ENCODE measurements around the gene PSMF1. TPM values are rescaled to one million over a fixed set of nuclear protein-coding genes. Genes with fewer than 3 reads are reported as not detected.

Gene PSMF1
- total and polyA plus RNA-seq, 2 of the 4 experiments (the other 2 are of a cell fraction) = 93.6 to 109 TPM

DNA sequence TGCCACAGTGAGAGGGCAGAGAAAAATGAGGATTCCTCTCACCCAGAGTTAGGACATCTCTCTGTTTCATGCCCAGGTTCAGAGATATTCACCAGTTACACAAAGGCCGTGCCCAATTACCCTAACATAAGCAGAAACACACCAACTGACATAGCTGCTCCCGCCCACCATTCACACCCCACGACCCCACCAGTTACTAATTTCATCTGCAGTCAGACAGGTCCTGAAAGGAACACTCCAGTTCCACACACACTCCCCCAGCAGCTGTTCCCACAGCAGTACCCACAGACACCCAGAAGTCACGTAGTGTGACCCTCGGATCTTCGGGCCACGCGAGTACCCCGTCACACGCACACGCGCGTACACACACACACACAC is 65.8 kb downstream of the PSMF1 start:
- WGBS, 2 experiments (ENCODE audit: extremely low coverage in 2 of 2, insufficient read length in 1 of 2) = no CpG with 5 or more reads among the region's 13 CpGs
- Histone ChIP-seq H3K4me1 (ENCODE audit: control insufficient read depth, insufficient read depth, low read length) (no peaks in the 10 kb centered on the region), H3K9ac (ENCODE audit: low read depth, low read length) (no peak overlapping the region), H3K18ac (ENCODE audit: low read depth, low read length) (no peak overlapping the region), H3K4me2 (ENCODE audit: low read depth, low read length) (no peak overlapping the region), H3K79me1 (ENCODE audit: low read depth in 1 of 2, low read length in 2 of 2) (no peaks in the 10 kb centered on the region), H3K4ac (ENCODE audit: low read depth, low read length) (no peak overlapping the region), H4K5ac (ENCODE audit: low read depth, low read length) (no peak overlapping the region), H3K36me3 (ENCODE audit: control insufficient read depth, insufficient read depth, low read length) (no peaks in the 10 kb centered on the region), H2BK15ac (ENCODE audit: low read depth, low read length) (no peak overlapping the region), H2AK9ac (replicated peaks; ENCODE audit: low read depth, low read length, poor library complexity) (no peak overlapping the region), H3K23ac (ENCODE audit: low read depth, low read length) (no peak overlapping the region), H3K9me1 (ENCODE audit: insufficient read depth, low read length) (peaks cover 3% of the 10 kb centered on the region; the same call in 1 of the 2 replicates), H3K4me3 (ENCODE audit: insufficient read depth, low read depth, low read length) (no peak overlapping the region), H4K20me1 (ENCODE audit: insufficient read depth, low read length) (no peaks in the 10 kb centered on the region; the same call in 1 of the 2 replicates), H3K27me3 (ENCODE audit: control insufficient read depth, insufficient read depth, low read length) (peaks cover 46% of the 10 kb centered on the region), H3K9me3 (ENCODE audit: control insufficient read depth, insufficient read depth, low read length) (no peaks in the 10 kb centered on the region), H3K14ac (replicated peaks; ENCODE audit: low read depth, low read length) (no peak overlapping the region), H3K27ac (ENCODE audit: insufficient read depth, low read length) (no peak overlapping the region), H2BK5ac (ENCODE audit: low read depth, low read length, poor library complexity, severe bottlenecking) (no peak overlapping the region), H2BK120ac (ENCODE audit: low read depth, low read length) (no peak overlapping the region), H2AFZ (replicated peaks; ENCODE audit: low read length, poor library complexity) (no peak overlapping the region), H4K91ac (ENCODE audit: insufficient read depth, low read depth, low read length) (no peak overlapping the region), H2AK5ac (ENCODE audit: low read depth, low read length) (no peak overlapping the region), H3K56ac (ENCODE audit: extremely low read depth, insufficient read depth, low read length) (no peak overlapping the region), H2BK20ac (ENCODE audit: low read depth, low read length) (no peak overlapping the region), H4K8ac (ENCODE audit: low read depth in 2 of 2, low read length in 2 of 2) (no peak overlapping the region)
- ATAC-seq (ENCODE audit: low read depth) (no peak), DNase-seq (no peak)
- TF ChIP-seq MAZ (IDR thresholded peaks at IDR 0.05; ENCODE audit: borderline replicate concordance, low read depth, low read length) = no peak
- no peak for TF ChIP-seq MAFK (IDR thresholded peaks at IDR 0.05; ENCODE audit: low read depth, low read length)
- TF ChIP-seq CHD1 (IDR thresholded peaks at IDR 0.05; ENCODE audit: low read depth, low read length) = no peak
- TF ChIP-seq, protein P1, sequence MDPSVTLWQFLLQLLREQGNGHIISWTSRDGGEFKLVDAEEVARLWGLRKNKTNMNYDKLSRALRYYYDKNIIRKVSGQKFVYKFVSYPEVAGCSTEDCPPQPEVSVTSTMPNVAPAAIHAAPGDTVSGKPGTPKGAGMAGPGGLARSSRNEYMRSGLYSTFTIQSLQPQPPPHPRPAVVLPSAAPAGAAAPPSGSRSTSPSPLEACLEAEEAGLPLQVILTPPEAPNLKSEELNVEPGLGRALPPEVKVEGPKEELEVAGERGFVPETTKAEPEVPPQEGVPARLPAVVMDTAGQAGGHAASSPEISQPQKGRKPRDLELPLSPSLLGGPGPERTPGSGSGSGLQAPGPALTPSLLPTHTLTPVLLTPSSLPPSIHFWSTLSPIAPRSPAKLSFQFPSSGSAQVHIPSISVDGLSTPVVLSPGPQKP (IDR thresholded peaks at IDR 0.05; ENCODE audit: borderline replicate concordance, low read depth, low read length) = no peak
- TF ChIP-seq RAD21 (IDR thresholded peaks at IDR 0.05; ENCODE audit: low read length) = no peak
- TF ChIP-seq BHLHE40 (IDR thresholded peaks at IDR 0.05; ENCODE audit: low read depth, low read length) = no peak
- TF ChIP-seq, protein P2, sequence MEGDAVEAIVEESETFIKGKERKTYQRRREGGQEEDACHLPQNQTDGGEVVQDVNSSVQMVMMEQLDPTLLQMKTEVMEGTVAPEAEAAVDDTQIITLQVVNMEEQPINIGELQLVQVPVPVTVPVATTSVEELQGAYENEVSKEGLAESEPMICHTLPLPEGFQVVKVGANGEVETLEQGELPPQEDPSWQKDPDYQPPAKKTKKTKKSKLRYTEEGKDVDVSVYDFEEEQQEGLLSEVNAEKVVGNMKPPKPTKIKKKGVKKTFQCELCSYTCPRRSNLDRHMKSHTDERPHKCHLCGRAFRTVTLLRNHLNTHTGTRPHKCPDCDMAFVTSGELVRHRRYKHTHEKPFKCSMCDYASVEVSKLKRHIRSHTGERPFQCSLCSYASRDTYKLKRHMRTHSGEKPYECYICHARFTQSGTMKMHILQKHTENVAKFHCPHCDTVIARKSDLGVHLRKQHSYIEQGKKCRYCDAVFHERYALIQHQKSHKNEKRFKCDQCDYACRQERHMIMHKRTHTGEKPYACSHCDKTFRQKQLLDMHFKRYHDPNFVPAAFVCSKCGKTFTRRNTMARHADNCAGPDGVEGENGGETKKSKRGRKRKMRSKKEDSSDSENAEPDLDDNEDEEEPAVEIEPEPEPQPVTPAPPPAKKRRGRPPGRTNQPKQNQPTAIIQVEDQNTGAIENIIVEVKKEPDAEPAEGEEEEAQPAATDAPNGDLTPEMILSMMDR (conservative IDR thresholded peaks at IDR 0.05; ENCODE audit: low read depth, low read length) = no peak
- no peak for TF ChIP-seq SMC3 (IDR thresholded peaks at IDR 0.05; ENCODE audit: low read depth, low read length)
- no peak for TF ChIP-seq MXI1 (IDR thresholded peaks at IDR 0.05; ENCODE audit: borderline replicate concordance, low read depth, low read length)
- TF ChIP-seq RCOR1 (IDR thresholded peaks at IDR 0.05; ENCODE audit: insufficient replicate concordance, low read length) = no peak
- TF ChIP-seq, protein P3, sequence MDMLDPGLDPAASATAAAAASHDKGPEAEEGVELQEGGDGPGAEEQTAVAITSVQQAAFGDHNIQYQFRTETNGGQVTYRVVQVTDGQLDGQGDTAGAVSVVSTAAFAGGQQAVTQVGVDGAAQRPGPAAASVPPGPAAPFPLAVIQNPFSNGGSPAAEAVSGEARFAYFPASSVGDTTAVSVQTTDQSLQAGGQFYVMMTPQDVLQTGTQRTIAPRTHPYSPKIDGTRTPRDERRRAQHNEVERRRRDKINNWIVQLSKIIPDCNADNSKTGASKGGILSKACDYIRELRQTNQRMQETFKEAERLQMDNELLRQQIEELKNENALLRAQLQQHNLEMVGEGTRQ (IDR thresholded peaks at IDR 0.05; ENCODE audit: low read depth, low read length) = no peak
- TF ChIP-seq FOS (IDR thresholded peaks at IDR 0.05; ENCODE audit: low read depth, low read length) = no peak
- no peak for TF ChIP-seq POLR2A (IDR thresholded peaks at IDR 0.05; ENCODE audit: low read depth, low read length)
- TF ChIP-seq CEBPB (IDR thresholded peaks at IDR 0.05; ENCODE audit: low read depth, low read length) = no peak
- TF ChIP-seq NFE2L2 (IDR thresholded peaks at IDR 0.05; ENCODE audit: low read depth, low read length) = no peak
- no peak for TF ChIP-seq RFX5 (IDR thresholded peaks at IDR 0.05; ENCODE audit: low read depth, low read length)
- ChIA-PET CTCF (no interaction called here), POLR2A (ENCODE audit: unreplicated experiment) (no interaction called here)
- dilution Hi-C loops (cut with HindIII; ENCODE audit: low sequenced_read_pairs, unreplicated experiment) = no loop called here
- BruUV-seq (replicated peaks) = no TSS peak
- in situ Hi-C loops (cut with MboI; ENCODE audit: low sequenced_read_pairs) = no loop called here
- intact Hi-C loops (cut with micrococcal nuclease) = no loop called here

Data from IMR-90 (cell line).